GM21447 (cell line): ENCODE data around the gene PGPEP1.
"Not testable (repeated sequence)": the region's sequence is repeated elsewhere in the genome, so short reads cannot be mapped to it uniquely, and the experiment has no call there.

Experiments used
- ATAC-seq: cut with Tn5 transposase; IDR thresholded peaks from one replicate; pipeline ENCODE4 v1.9.1; 2021; ENCODE audit not compliant: unreplicated experiment

Gene PGPEP1

DNA sequence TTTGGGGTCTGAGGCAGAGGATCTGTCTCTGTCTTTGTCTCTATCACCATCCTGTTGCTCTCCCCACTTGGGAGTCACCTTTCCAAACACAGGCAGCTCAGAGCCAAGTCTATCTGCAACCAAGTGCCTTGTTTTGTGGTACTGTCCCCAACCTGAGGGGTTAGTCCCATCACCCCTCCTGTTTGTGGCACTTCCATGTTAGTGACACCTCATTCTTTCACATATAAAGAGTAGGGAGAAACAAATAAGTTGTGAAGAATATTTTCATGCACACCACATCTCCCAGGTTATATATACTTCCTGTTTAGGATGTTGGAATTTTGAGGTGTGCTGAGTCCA lies 49.3 kb downstream of the PGPEP1 start:
- no peak for ATAC-seq

DNA sequence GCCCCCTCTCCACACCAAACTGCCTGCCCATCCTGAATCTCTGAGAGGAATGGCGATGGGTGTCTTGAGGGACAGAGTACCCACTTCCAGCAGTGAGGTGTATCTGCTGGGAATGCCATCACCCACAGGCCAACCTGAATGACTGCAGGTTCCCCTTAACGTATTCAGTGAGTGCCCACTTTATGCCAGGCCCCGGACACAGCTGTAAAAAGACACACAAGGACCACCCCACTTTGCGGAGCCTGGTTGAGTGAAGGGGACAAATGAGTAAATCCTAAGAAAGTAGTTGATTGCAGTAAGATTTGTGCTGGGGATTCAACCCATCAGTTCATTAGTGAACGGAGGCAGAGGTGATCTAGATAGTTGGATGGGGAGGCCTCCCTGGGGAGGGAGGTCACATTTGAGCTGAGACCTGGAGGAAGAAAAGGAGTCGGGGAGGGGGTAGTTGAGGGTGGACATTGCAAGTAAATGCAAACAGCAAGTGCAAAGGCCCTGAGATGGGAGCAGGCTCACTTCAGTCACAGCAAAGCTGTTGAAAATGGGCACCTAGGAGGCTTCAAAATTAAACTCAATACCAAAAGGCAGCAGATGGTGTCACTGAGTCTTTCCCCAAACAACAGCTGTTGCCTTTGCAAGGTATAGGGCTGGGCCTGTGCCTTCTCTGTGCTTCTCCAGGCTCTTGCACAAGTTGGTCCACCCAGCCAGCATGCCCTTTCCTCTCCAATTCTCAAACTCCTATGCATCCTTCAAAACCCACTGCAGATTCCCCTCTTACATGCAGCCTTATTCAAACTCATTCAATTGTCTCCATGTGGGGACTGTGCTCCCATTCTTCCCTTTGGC lies 49.9 kb downstream of the PGPEP1 start:
- no peak for ATAC-seq

DNA sequence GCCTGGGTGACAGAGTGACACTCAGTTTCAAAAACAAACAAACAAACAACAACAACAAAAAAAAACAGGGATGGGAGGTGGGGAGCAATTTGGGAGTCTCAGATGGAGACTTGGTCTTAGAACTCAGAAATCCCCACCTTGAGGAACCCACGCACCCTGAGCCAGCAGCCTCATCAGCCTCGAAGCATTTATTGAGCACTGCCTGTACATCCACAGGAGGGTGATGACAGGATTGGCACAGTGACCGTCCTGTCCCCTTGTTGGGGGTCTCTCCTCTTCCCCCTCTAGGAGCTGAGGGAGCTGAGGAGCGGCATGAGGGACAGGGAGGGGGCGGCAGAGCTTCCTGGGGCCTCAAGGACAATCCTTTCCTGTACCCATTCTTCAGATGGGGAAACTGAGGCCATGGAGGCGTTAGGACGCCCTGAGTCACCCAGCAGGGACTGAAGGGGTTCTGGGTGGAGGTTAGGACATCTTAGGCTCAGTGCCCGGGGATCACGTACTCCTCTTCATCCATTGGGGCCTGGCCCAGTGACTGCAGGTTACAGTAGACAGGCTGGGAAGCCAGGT lies 51.2 kb downstream of the PGPEP1 start:
- ATAC-seq = no peak

DNA sequence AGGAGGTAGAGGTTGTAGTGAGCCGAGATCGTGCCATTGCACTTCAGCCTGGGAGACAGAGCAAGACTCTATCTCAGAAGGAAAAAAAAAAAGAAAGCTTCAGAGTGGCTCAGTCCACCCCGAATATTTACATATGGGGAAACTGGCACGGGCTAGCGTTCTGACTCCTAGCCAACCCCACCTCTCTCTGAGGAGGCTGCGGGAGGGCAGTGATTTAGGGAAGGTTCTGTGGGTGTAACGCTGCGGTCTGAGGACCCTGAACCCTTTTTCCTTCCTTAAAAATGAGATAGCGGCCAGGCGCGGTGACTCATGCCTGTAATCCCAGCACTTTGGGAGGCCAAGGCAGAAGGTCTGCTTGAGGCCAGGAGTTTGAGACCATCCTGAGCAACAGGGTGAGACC lies 52.0 kb downstream of the PGPEP1 start:
- no peak for ATAC-seq

DNA sequence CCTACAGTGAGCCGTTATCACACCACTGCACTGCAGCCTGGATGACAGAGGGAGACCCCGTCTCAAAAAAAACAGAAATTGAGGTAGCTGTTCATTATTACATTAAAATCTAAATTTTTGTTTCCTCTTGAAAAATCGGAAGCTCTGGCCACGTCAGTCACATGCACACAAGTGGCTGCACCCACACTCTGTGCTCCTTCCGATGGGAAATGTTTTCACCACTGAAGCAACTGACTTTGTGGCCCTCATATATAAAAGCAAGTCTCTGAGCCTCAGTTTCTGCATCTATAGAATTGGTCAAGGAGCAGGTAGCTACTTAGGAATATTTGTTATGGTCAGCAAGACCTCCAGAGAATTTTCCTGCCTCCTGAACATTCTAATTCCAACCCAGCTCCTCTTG lies 52.5 kb downstream of the PGPEP1 start:
- no peak for ATAC-seq

DNA sequence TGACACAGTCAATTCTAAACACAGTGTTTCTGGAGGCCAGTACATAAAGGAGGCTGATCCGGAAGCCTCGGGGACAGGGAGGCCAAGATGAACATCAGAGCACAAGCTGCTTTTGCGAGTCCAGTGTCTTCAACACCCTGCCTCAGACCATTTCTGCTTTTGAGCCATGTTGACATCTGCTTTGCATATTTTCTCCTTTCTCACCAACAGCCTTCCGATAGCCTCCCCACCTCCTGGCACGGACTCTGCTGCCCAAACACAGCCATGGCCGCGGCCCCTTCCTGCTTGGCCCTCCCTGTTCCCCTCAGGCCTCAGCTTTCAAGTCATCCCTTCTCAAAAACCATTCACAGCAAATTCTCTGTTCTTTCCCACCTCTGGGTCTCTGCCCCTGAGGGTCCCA lies 53.4 kb downstream of the PGPEP1 start:
- no peak for ATAC-seq

DNA sequence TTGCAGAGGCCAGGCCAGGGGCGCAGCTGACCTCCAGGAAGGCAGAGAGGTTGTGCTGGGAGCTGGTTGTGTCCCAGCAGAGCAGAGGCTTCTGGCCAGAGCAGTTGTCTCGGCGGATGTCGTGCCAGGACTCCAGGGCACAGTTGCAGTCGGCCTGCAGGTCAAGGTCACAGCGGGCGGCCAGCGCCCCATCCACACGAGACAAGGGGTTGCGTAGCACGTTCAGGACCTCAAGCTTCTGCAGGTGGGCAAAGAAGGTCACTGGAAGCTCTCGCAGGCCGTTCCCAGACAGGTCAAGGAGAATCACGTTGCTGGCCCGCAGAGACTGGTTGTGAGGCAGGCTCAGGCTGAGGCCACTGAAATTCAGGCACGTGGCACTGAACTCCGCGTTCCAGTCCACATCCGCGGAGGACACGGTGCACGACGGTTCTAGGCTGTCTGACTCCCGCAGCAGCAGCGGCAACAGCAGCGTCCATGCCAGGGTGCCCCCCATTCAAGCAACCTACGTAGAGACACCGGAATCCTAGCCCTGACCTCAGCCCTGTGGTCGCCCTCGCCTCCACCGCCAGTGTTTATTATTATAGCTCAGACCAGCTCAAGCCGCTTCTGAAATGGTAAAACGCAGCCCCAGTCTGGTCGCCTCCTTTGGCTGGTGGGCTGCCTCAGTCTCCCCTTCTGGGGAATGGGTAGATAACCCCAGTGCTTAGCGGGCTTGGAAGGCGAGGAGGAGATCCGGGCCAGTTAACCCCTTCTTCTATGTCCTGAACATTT lies 56.3 kb downstream of the PGPEP1 start:
- no peak for ATAC-seq

DNA sequence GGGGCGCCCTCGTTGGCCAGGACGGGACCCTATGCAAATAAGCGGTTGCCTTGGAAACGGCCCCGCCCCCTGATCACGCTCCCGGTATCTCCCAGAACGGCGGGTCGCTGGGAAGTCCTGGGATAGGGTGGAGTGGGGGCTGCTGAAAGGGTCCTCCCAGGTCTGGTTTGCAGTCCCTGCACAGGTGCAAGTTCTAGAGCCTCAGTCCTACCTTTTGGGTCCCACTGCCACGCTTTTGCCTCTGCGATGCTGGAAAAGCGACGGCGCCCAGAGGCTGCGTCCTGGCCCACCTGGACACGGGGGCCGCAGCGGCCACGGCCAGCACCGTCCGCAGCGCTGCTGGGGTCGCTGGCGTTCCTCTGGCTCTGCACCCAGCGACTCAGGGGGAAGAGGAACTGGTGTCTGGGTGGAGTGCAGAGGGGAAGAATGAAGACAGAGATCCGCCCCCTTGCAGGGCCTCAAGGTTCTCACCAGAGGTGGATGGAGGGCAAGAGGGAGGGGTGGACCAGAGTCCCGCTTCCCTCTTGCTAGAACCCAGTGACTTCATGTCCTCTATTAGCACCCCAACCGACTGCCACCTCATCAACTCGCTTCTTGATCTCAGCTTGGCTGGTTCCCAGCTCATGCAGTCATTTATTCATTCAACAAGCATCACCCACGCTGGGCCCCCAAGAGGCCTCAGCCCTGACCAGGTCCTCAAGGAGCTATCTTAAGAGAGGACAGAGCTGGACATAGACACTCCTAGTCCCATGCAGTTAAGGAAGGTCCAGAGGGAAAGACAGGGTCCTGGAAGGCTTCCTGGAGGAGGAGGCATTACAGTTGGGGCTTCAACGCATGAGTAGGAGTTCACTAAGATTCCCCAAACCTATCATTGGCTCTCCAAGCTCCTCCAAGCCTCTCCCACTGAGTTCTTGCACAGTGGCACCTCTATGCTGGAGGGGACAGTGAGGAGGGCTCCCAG lies 57.1 kb downstream of the PGPEP1 start, which contains the start of gene LRRC25:
Gene LRRC25 (minus strand): TSS at position 381 of the 961 bp plus-strand sequence. CDS start 659 bp downstream, outside the sequence.
- ATAC-seq = no peak

DNA sequence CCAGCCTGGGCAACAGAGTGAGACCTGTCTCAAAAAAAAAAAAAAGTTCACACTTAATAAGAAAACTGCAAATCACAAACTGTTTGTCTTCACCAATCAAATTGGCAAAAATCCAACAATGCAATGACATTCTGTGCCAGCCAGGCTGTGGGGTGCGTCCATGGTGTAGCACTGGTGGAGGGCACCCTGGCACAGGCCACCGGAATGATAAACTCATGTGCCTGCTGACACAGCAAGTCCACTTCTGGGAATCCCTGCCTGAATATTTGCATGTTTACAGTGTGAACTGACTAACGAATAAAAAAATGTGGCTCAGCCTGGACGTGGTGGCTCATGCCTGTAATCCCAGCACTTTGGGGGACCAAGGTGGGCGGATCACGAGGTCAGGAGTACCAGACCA lies 58.6 kb downstream of the PGPEP1 start:
- ATAC-seq = no peak

DNA sequence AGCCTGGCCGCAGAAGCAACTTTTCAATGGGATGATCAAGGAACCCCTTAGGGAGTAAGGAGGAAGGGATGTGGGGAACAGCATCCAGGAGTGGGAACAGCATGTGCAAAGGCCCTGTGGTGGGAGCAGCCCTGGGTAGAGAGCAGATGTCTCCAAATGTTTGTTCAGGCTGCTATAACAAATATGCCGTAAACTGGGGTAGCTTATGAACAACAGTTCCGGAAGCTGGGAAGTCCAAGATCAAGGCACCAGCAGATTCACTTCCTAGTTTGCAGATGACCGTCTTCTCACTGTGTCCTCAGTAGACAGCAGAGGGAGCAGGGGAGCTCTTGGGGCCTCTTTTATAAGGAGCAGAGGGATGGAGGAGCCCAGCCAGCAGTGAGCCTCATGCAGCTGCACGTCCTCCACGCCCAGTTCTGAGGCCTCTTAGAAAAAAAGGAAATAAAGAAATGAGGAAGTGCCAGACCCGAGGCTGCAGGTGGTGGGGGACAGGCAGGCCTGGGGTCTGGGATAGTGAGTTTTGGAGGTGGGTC lies 61.2 kb downstream of the PGPEP1 start:
- ATAC-seq = no peak

DNA sequence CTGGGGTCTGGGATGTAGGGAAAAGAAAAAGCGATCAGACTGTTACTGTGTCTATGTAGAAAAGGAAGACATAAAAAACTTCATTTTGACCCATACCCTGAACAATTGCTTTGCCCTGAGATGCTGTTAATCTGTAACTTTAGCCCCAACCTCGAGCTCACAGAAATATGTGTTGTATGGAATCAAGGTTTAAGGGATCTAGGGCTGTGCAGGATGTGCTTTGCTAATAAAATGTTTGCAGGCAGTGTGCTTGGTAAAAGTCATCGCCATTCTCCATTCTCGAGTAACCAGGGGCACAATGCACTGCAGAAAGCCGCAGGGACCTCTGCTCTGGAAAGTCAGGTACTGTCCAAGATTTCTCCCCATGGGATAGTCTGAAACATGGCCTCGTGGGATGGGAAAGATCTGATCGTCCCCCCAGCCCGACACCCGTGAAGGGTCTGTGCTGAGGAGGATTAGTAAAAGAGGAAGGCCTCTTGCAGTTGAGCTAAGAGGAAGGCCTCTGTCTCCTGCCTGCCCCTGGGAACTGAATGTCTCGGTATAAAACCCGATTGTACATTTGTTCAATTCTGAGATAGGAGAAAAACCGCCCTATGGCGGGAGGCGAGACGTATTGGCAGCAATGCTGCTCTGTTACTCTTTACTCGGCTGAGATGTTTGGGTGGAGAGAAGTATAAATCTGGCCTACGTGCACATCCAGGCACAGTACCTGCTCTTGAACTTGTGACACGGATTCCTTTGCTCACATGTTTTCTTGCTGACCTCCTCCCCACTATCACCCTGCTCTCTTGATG lies 62.3 kb downstream of the PGPEP1 start:
- ATAC-seq = not testable (repeated sequence)

DNA sequence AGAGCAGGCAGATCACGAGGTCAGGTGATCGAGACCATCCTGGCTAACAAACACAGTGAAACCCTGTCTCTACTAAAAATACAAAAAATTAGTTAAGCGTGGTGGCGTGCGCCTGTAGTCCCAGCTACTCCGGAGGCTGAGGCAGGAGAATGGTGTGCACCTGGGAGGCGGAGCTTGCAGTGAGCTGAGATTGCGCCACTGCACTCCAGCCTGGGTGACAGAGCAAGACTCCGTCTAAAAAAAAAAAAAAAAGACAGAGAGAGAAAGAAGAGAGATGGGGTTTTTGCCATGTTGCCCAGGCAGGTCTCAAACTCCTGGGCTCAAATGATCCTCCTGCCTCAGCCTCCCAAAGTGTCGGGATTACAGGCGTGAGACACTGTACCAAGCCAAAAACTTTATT lies 65.4 kb downstream of the PGPEP1 start:
- not testable (repeated sequence) for ATAC-seq

DNA sequence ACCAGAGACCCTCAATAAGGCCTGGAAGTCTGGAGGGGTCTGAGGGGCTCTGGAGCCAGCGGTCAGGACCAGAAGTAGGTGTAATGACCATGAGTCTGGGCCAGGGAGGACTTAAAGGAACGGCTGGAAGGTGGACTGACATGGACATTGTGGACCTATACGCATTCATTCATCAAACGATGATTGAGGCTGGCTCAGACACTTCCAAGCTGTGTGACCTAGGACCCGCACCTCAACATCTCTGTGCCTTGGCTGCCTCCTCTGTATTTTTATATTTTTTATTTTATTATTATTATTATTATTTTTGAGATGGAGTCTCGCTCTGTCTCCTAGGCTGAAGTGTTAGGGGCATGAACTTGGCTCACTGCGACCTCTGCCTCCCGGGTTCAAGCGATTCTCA lies 66.4 kb downstream of the PGPEP1 start:
- no peak for ATAC-seq

DNA sequence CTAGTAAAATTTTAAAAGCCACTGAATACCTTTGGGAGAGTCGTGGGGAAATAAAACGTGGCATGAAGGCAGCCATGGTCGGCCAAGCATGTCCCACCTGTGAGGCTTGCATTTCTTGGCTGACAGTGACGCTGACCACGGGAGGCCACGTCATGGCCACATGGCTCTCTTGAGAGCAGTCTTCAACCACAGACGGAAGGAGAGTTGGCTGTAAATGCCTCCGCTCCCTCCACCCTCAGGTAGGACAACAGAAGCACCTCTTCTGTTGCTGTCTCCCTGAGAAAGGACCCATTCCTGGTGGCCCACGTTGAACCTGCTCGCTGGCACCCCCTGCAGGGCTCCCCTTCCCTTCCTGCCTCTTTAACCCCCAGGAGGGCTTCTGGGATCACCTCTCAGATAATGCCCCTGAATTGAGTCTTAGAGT lies 67.7 kb downstream of the PGPEP1 start:
- ATAC-seq = peak; percentile 74

DNA sequence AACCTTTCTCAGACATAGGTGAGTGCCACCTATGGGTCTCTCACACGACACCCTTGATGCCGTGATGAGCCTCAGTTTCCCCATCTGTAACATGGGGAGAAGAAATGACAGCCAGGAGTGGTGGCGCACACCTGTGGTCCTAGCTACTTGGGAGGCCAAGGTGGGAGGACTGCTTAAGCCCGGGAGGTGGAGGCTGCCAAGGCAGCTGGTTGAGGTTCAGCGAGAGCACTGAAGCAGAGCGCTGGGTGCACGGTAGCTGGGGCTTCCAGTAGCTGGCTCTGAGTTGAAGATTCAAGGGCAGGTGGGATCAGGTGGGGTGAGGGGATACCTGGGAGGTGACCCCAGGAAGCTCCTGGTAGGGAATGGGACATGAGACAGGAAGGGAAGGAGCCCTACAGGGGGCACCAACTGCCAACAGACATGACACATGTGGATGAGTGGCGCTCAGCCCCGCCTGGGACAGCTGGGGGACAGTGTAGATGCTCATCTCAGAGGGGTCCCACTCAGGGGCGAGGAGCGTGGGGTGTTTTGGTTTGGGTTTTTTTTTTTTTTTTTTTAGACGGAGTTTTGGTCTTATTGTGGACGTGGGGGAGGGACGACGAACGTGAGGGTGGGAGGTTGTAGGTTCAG lies 72.3 kb downstream of the PGPEP1 start:
- ATAC-seq = no peak

DNA sequence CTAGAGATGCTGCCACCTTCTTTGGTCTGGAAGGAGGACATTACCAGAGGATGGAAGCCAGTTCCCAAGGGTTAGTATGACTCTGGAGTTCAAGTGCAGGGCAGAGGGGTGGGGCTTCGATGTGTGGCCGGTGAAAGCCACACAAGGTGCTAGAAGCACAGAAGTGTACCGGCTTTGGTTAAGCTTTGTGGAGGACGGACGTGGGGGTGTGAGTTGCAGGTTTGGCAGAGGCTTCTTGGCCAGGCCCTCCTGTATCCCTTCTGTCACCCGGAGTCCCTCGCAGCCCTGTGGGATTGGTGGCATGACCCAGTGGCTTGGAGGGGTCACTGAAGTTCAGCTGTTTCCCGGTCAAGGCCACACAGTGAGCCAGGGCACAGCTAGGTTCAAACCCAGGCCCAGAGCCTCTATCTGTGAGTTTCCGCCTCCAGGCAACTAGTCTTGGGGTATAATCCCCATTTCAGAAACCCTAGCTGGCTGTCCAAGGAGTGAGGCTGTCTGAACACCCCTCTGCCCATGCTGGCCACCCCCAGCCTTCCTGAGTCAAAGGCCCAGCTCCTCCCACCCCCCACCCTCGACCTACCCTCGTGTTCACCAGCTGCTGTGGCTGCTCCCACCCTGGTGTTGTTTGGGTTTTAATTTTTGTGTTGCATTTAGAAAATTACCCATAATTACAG lies 74.2 kb downstream of the PGPEP1 start:
- no peak for ATAC-seq

DNA sequence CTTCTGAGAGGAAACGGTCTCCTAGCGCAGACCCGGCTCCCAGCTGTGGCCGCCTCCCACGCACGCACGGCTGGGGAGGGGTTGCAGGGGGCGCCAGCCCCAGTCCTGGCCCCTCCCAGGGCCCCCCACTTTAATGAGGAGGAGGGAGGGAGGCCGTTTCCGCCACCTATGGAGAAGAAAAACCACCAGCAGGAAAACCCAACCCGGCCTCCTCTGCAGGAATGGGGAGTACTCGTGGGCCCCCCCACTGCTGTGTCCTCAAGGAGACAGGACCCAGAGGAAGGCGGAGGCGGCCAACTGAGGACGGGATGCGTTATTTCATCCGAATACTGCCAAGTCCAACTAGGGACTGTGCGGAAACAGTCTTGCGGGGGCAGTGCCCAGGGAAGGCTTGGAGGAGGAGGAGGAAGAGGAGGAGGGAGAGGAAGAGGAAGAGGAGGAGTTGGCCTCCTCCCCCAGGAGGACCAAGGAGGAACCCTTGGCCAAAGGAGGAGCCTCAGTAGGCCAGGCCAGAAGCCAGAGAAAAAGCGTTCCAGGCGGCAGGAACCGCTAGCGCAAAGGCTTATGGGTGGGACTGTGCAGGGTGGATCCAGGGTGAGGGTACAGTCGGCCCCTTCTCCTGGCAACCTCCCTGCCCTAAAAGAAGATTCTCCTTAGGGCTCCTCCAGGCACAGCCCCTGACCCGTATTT lies 74.9 kb downstream of the PGPEP1 start:
- ATAC-seq = no peak

DNA sequence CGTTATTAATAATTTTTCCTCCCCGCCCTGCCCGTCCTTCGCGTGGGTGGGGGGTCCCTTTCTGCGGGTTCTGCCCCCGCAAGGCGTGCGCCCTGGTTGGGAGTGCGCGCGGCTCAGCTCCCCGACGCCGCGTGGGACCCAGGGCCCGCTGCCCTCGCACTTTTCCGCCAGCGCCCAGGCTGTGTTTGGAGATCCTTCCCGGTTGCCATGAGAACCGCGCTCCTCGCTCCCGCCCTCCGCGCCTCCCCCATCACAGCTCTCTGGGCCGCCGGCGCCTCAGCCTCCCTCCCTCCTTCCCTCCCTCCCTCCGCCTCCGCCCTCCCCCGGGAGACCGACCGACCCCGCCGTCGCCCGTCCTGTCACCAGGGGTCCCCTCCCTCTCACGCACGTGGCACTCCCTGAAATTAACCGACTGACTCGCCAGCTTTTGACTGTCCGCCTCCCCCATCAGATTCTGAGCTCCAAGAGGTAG lies 76.4 kb downstream of the PGPEP1 start:
- no peak for ATAC-seq
